Fibroblast of lung (primary cell): ENCODE results near the gene RBL2. TPM values are rescaled to one million over a fixed set of nuclear protein-coding genes. Genes with fewer than 3 reads are reported as not detected.

Source experiments
- DNase-seq, 2 donors: peaks; one replicate each; pipeline versions ENCODE4 v3.0.0 to v3.0.0-alpha.2; 2010; ENCODE audit warnings: low read depth in 2 of 2
- H2AFZ ChIP-seq: 2 replicates; pipeline ENCODE4 v1.5.1; 2012; ENCODE audit warnings: low read length, control low read depth, inconsistent platforms
- H3K27ac ChIP-seq: 2 replicates; pipeline ENCODE4 v1.5.1; 2011; ENCODE audit warnings: low read length, control low read depth; ENCODE audit not compliant: insufficient read depth
- H3K27me3 ChIP-seq: 2 replicates; pipeline ENCODE4 v1.5.1; 2011; ENCODE audit warnings: mild to moderate bottlenecking, low read length; ENCODE audit not compliant: control insufficient read depth, insufficient read depth
- H3K36me3 ChIP-seq: 2 replicates; pipeline ENCODE4 v1.5.1; 2011; ENCODE audit warnings: low read length; ENCODE audit not compliant: control insufficient read depth, insufficient read depth
- H3K4me1 ChIP-seq: 2 replicates; pipeline ENCODE4 v1.5.1; 2011; ENCODE audit warnings: low read length; ENCODE audit not compliant: control insufficient read depth, insufficient read depth; ENCODE audit errors: extremely low read depth
- H3K4me2 ChIP-seq: 2 replicates; pipeline ENCODE4 v1.5.1; 2011; ENCODE audit warnings: low read length, control low read depth; ENCODE audit not compliant: insufficient read depth; ENCODE audit errors: extremely low read depth
- H3K4me3 ChIP-seq, 4 experiments: fragments of 200-600 bp in 1 of 4; sonication (generic) in 1 of 4; replicated peaks in 1 of 4; 2 replicates each; pipeline ENCODE4 v1.5.1; 2011 to 2016; ENCODE audit warnings: low read length in 4 of 4, low read depth in 3 of 4, mild to moderate bottlenecking in 3 of 4, control low read depth in 2 of 4, inconsistent platforms in 1 of 4, mixed read lengths in 1 of 4; ENCODE audit not compliant: insufficient read depth in 1 of 4; ENCODE audit errors: control extremely low read depth in 1 of 4
- H3K79me2 ChIP-seq: 2 replicates; pipeline ENCODE4 v1.5.1; 2012; ENCODE audit warnings: mild to moderate bottlenecking, low read length, inconsistent platforms; ENCODE audit not compliant: control insufficient read depth, insufficient read depth
- H3K9ac ChIP-seq: 2 replicates; pipeline ENCODE4 v1.5.1; 2011; ENCODE audit warnings: mild to moderate bottlenecking, low read length, control low read depth; ENCODE audit not compliant: insufficient read depth
- H3K9me3 ChIP-seq: 2 replicates; pipeline ENCODE4 v1.5.1; 2012; ENCODE audit warnings: low read depth, low read length; ENCODE audit not compliant: control insufficient read depth, insufficient read depth
- H4K20me1 ChIP-seq: 2 replicates; pipeline ENCODE4 v1.5.1; 2011; ENCODE audit warnings: low read length; ENCODE audit not compliant: control insufficient read depth, insufficient read depth; ENCODE audit errors: extremely low read depth
- EZH2 ChIP-seq: IDR thresholded peaks from 2 replicates; pipeline ENCODE4 v1.5.1; 2012; ENCODE audit warnings: low read length, control low read depth, mild to moderate bottlenecking; ENCODE audit errors: missing control alignments
- polyA plus RNA-seq, 2 donors: library from polyadenylated mRNA; depleted of rRNA in 1 of 2; stranded (reverse) in 1 of 2; unstranded in 1 of 2; fragments of >200 nt; gene quantifications; 2 replicates each; pipeline ENCODE4 v1.2.1, GENCODE V29; 2011 to 2012; ENCODE audit warnings: missing spikeins in 1 of 2
- total RNA-seq: library from RNA; depleted of rRNA; stranded (reverse); fragments of >200 nt; gene quantifications from 2 replicates; pipeline ENCODE4 v1.2.1, GENCODE V29; 2014
- TF ChIP-seq, protein P1 (sequence below), 2 donors: IDR thresholded peaks in 1 of 2; conservative IDR thresholded peaks in 1 of 2; 1 replicate in 1 of 2; 2 replicates in 1 of 2; pipeline ENCODE4 v1.5.1; 2011 to 2012; ENCODE audit warnings: low read length in 2 of 2, control low read depth in 1 of 2, inconsistent platforms in 1 of 2, low read depth in 1 of 2, mild to moderate bottlenecking in 1 of 2

The RBL2 gene
- total and polyA plus RNA-seq, 2 donors (not counting 1 experiment from before 2014, with no cell fraction given): 47.7 to 48.2 TPM

DNA sequence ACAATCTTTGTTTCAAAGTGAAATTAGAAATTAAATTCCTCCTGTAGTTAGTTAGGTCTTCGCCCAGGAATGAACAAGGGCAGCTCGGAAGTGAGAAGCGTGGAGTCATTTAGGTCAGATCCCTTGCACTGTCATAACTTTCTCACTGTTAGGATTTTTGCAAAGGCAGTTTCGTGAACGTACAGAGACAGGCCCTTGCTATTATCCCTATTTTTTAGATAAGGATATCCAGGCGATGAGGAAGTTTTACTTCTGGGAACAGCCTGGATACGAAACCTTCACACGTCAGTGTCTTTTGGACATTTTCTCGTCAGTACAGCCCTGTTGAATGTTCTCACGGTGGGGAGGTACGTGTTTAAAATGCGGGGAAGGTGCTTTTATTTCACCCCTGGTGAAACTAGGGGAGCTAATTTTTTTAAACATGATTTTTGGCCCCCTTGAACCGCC lies 318 bp upstream of the RBL2 start:
- Histone ChIP-seq H3K36me3 (no peaks in the 10 kb centered on the region), H3K9ac (no peak overlapping the region), H3K79me2 (peaks cover 30% of the 10 kb centered on the region), H2AFZ (peak overlapping the region; percentile 90), H4K20me1 (no peaks in the 10 kb centered on the region), H3K27ac (peak overlapping the region; percentile 3), H3K4me1 (peaks cover 3% of the 10 kb centered on the region), H3K9me3 (no peaks in the 10 kb centered on the region), H3K4me2 (peak overlapping the region; percentile 36), H3K27me3 (no peaks in the 10 kb centered on the region), H3K4me3 (peak overlapping the region; percentile 66 to 93 (median 85))
- no peak for TF ChIP-seq EZH2
- TF ChIP-seq, protein P1, sequence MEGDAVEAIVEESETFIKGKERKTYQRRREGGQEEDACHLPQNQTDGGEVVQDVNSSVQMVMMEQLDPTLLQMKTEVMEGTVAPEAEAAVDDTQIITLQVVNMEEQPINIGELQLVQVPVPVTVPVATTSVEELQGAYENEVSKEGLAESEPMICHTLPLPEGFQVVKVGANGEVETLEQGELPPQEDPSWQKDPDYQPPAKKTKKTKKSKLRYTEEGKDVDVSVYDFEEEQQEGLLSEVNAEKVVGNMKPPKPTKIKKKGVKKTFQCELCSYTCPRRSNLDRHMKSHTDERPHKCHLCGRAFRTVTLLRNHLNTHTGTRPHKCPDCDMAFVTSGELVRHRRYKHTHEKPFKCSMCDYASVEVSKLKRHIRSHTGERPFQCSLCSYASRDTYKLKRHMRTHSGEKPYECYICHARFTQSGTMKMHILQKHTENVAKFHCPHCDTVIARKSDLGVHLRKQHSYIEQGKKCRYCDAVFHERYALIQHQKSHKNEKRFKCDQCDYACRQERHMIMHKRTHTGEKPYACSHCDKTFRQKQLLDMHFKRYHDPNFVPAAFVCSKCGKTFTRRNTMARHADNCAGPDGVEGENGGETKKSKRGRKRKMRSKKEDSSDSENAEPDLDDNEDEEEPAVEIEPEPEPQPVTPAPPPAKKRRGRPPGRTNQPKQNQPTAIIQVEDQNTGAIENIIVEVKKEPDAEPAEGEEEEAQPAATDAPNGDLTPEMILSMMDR (conservative IDR thresholded peaks at IDR 0.05 in 1 of 2, IDR thresholded peaks at IDR 0.05 in 1 of 2; ENCODE audit: low read depth in 1 of 2, low read length in 2 of 2): no peak
- no peak for DNase-seq

DNA sequence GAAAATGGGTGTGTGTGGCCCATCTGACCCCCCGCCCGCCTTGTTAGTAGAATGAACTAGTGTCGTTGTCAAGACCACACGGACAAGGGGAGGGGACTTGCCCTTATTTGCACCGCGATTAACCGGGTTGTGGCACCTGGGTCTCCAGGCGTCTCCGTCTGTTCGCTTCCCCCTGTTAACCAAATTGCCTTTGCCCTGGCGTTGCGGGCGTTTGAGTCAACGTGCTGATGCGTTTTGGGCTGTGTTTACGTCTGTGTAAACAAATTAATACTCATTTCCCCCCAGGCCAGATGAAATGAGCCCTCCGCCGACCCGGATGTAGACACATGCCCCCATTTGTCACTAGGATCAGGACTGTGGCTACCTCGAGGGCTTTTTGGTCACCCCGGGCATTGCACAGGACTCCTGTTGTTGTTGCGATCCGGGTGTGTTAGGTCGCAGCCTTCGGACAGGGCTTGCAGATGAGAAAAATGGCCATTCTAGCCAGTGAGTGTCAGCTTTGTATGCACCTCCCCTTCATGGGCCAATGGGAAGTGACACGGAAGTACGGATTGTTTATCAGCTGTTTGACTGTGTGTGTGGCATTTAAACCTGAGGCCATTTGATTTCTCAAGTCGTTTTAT lies 906 bp downstream of the RBL2 start:
- H3K79me2 ChIP-seq: peaks cover 30% of the 10 kb centered on the region
- TF ChIP-seq, protein P1 (conservative IDR thresholded peaks at IDR 0.05 in 1 of 2, IDR thresholded peaks at IDR 0.05 in 1 of 2; ENCODE audit: low read depth in 1 of 2, low read length in 2 of 2): no peak
- no peak for TF ChIP-seq EZH2
- no peaks in the 10 kb centered on the region for H3K27me3 ChIP-seq
- peak; percentile 89 to 92 for DNase-seq
- peak overlapping the region; percentile 95 for H2AFZ ChIP-seq
- H3K27ac ChIP-seq: peak overlapping the region; percentile 85
- no peaks in the 10 kb centered on the region for H4K20me1 ChIP-seq
- H3K4me3 ChIP-seq: peak overlapping the region; percentile 80 to 95 (median 92)
- peak overlapping the region; percentile 95 for H3K4me2 ChIP-seq
- no peaks in the 10 kb centered on the region for H3K9me3 ChIP-seq
- H3K9ac ChIP-seq: peak overlapping the region; percentile 89
- H3K36me3 ChIP-seq: no peaks in the 10 kb centered on the region
- peaks cover 3% of the 10 kb centered on the region for H3K4me1 ChIP-seq

DNA sequence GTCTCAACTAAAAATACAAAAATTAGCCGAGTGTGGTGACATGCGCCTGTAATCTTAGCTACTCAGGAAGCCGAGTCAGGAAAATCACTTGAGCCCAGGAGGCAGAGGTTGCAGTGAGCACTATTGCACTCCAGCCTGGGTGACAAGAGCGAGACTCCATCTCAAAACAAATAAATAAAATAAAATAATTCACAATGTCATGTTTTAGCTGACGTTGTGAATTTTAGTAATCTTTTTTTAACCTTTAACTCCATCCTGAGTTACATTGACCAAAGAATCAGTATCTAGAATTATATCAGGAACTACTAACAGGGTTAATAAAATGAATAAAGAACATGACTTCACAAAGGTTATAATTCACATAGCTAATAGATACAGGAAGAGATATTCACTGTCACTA lies 5.9 kb downstream of the RBL2 start:
- H3K4me2 ChIP-seq: no peak overlapping the region
- no peak for DNase-seq
- H2AFZ ChIP-seq: no peak overlapping the region
- no peaks in the 10 kb centered on the region for H3K36me3 ChIP-seq
- H3K9me3 ChIP-seq: no peaks in the 10 kb centered on the region
- no peak overlapping the region for H3K9ac ChIP-seq
- peaks cover 3% of the 10 kb centered on the region for H3K4me1 ChIP-seq
- H4K20me1 ChIP-seq: no peaks in the 10 kb centered on the region
- H3K27ac ChIP-seq: no peak overlapping the region
- TF ChIP-seq, protein P1 (conservative IDR thresholded peaks at IDR 0.05 in 1 of 2, IDR thresholded peaks at IDR 0.05 in 1 of 2; ENCODE audit: low read depth in 1 of 2, low read length in 2 of 2): no peak
- no peak for TF ChIP-seq EZH2
- H3K27me3 ChIP-seq: no peaks in the 10 kb centered on the region
- peaks cover 25% of the 10 kb centered on the region for H3K79me2 ChIP-seq
- no peak overlapping the region for H3K4me3 ChIP-seq
